ENCODE data around the gene EMP3. TPM values are rescaled to one million over a fixed set of nuclear protein-coding genes. Genes with fewer than 3 reads are reported as not detected.

Gene EMP3
- total RNA-seq, 1 experiment from 2014 or later = 171 TPM

DNA sequence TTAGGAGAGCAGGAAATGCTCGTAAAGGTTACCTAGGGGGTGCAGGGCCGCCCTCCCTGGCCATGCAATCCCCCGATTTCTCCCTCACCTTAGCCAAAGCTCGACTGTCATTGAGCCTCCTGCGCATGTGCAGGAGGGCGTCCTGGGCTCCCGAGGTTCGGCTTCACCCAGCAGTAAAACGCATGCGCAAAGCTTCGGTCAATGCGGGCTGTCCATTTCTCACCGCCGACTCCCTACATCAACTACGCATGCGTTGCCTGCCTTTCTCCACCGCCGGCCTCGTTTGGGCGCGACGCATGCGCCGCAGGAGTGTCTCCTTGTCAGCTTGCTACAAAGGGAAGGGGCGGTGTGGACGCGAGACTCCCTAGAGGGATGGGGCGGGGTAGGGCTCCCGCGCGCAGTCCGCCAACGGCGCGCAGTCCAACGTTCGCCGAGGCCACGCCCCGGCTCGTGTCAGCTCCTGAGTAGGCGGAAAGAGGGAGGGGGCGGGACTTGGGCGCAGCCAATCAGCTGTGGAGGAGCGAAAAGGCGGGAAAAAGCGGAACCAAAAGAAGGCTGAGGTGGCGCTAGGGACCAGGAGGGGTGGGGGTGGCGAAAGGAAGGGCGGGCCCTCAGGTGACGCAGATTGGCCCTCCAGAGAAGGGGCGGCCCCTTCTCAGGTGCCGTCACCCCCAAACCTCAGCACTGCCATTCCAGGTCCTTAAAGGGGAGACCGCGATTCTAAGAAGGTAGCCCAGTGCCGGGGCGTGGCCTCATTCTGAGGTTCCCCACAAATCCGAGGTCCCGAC is 38.7 kb downstream of the EMP3 start, which contains the start of the genes SYNGR4 and TMEM143:
Gene SYNGR4 (plus strand): TSS at position 558 of the 788 bp plus-strand sequence. CDS start 1,476 bp downstream, outside the sequence.
Gene TMEM143 (minus strand): TSS at position 131 of the 788 bp plus-strand sequence. CDS start 20 bp downstream, at position 111.
- peak; percentile 90 for DNase-seq (ENCODE audit: low read depth, low spot score)

DNA sequence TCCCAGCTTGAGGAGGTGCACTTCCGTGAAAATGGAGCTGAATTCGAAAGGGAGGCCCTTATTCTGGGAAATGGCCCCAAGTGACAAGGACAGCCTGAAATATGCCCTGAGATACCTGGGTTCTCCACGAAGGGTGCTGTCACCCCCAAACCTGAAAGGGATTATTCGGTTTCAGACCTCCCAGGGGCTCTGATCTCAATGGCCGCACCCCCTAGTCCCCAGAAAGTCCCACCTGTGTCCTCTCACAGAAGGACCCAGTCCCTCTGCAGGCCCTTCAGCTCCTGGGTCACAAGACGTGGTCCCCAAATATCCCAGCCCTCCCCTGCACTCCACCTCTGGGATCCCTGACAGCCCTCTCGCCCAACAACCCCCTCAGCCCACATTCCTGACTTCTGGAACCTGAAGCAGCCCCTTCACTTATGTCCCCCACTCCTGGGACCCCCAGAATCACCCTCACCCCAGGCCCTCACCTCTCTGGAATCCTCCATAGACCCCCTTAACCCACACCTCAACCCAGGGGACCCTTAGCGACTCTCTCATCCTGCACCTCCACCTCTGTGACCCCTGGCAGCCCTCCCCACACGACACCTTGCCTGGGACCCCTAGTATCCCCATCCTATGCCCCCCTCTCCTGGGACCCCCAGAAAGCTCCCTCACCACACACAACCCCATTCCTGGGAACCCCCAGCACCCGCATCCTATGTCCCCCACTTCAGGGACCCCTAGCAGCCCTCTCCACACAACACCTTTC is 39.4 kb downstream of the EMP3 start:
- H3K4me1 ChIP-seq (ENCODE audit: control insufficient read depth, insufficient read depth, low read length) = no peaks in the 10 kb centered on the region; the same call in 1 of the 2 replicates
- intact Hi-C loops (cut with micrococcal nuclease; ENCODE audit: unreplicated experiment) = no loop called here
- no peak for ATAC-seq
- DNase-seq (ENCODE audit: low read depth, low spot score) = no peak
- BruUV-seq (replicated peaks) = no TSS peak
- POLR2A ChIA-PET = no interaction called here
- no peaks in the 10 kb centered on the region for H3K27me3 ChIP-seq (ENCODE audit: control insufficient read depth, insufficient read depth, low read length)
- peak overlapping the region; percentile 54 to 73 for H3K4me3 ChIP-seq (ENCODE audit: low read depth in 2 of 2, low read length in 2 of 2)
- peak overlapping the region; percentile 96 for H3K27ac ChIP-seq (ENCODE audit: low read length)
- CTCF ChIA-PET = no interaction called here
- in situ Hi-C loops (cut with HindIII; ENCODE audit: low pct_unique_long_range_greater_than_20kb, low sequenced_read_pairs) = no loop called here
- no peaks in the 10 kb centered on the region; the same call in 1 of the 2 replicates for H3K36me3 ChIP-seq (ENCODE audit: control insufficient read depth, insufficient read depth, low read length)
- H3K9me3 ChIP-seq (ENCODE audit: control insufficient read depth, insufficient read depth, low read depth, low read length) = no peaks in the 10 kb centered on the region
- TF ChIP-seq, protein P1, sequence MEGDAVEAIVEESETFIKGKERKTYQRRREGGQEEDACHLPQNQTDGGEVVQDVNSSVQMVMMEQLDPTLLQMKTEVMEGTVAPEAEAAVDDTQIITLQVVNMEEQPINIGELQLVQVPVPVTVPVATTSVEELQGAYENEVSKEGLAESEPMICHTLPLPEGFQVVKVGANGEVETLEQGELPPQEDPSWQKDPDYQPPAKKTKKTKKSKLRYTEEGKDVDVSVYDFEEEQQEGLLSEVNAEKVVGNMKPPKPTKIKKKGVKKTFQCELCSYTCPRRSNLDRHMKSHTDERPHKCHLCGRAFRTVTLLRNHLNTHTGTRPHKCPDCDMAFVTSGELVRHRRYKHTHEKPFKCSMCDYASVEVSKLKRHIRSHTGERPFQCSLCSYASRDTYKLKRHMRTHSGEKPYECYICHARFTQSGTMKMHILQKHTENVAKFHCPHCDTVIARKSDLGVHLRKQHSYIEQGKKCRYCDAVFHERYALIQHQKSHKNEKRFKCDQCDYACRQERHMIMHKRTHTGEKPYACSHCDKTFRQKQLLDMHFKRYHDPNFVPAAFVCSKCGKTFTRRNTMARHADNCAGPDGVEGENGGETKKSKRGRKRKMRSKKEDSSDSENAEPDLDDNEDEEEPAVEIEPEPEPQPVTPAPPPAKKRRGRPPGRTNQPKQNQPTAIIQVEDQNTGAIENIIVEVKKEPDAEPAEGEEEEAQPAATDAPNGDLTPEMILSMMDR (IDR thresholded peaks at IDR 0.05) = no peak
- TF ChIP-seq SIN3A (IDR thresholded peaks at IDR 0.05; ENCODE audit: borderline replicate concordance, insufficient read depth, low read depth, low read length) (no peak), TCF7L2 (IDR thresholded peaks at IDR 0.05; ENCODE audit: low read depth, low read length) (no peak), POLR2AphosphoS5 (IDR thresholded peaks at IDR 0.05; ENCODE audit: low read depth, low read length) (no peak)
- TF ChIP-seq, protein P2, sequence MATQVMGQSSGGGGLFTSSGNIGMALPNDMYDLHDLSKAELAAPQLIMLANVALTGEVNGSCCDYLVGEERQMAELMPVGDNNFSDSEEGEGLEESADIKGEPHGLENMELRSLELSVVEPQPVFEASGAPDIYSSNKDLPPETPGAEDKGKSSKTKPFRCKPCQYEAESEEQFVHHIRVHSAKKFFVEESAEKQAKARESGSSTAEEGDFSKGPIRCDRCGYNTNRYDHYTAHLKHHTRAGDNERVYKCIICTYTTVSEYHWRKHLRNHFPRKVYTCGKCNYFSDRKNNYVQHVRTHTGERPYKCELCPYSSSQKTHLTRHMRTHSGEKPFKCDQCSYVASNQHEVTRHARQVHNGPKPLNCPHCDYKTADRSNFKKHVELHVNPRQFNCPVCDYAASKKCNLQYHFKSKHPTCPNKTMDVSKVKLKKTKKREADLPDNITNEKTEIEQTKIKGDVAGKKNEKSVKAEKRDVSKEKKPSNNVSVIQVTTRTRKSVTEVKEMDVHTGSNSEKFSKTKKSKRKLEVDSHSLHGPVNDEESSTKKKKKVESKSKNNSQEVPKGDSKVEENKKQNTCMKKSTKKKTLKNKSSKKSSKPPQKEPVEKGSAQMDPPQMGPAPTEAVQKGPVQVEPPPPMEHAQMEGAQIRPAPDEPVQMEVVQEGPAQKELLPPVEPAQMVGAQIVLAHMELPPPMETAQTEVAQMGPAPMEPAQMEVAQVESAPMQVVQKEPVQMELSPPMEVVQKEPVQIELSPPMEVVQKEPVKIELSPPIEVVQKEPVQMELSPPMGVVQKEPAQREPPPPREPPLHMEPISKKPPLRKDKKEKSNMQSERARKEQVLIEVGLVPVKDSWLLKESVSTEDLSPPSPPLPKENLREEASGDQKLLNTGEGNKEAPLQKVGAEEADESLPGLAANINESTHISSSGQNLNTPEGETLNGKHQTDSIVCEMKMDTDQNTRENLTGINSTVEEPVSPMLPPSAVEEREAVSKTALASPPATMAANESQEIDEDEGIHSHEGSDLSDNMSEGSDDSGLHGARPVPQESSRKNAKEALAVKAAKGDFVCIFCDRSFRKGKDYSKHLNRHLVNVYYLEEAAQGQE (IDR thresholded peaks at IDR 0.05; ENCODE audit: insufficient read depth in 1 of 2, low read depth in 2 of 2, low read length in 1 of 2) = no peak

More for the DNA sequence above, 38.7 kb downstream of the EMP3 start, which contains the start of the genes SYNGR4 and TMEM143:
- H3K36me3 ChIP-seq (ENCODE audit: control insufficient read depth, insufficient read depth, low read length) = no peaks in the 10 kb centered on the region; the same call in 1 of the 2 replicates
- in situ Hi-C loops (cut with HindIII; ENCODE audit: low pct_unique_long_range_greater_than_20kb, low sequenced_read_pairs) (no loop called here), intact Hi-C loops (cut with micrococcal nuclease; ENCODE audit: unreplicated experiment) (no loop called here)
- no peaks in the 10 kb centered on the region for H3K9me3 ChIP-seq (ENCODE audit: control insufficient read depth, insufficient read depth, low read depth, low read length)
- CTCF ChIA-PET = interaction anchor here (0.7 kb wide), 1 partner anchor 24 kb away, joined by 6 read pairs; no protein-coding TSS in a partner anchor
- H3K27ac ChIP-seq (ENCODE audit: low read length) = peak within 1 kb of the TSS; percentile 96
- H3K4me3 ChIP-seq (ENCODE audit: low read depth in 2 of 2, low read length in 2 of 2) = peak within 1 kb of the TSS; percentile 54 to 73
- no peak for TF ChIP-seq POLR2AphosphoS5 (IDR thresholded peaks at IDR 0.05; ENCODE audit: low read depth, low read length)
- TF ChIP-seq TCF7L2 (IDR thresholded peaks at IDR 0.05; ENCODE audit: low read depth, low read length) = peak; percentile 58; the same call in 1 of the 2 replicates
- POLR2A ChIA-PET = interaction anchor here (0.6 to 1.0 kb wide), 3 partner anchors 23 to 1350 kb away, joined by 3 to 13 read pairs (median 4); no protein-coding TSS in a partner anchor
- H3K4me1 ChIP-seq (ENCODE audit: control insufficient read depth, insufficient read depth, low read length) = no peaks in the 10 kb centered on the region; the same call in 1 of the 2 replicates
- no TSS peak for BruUV-seq (replicated peaks)
- no peaks in the 10 kb centered on the region for H3K27me3 ChIP-seq (ENCODE audit: control insufficient read depth, insufficient read depth, low read length)
- ATAC-seq = peak; percentile 91
